Measurements from ENCODE around the gene MED16.

MED16 gene

GRCh38 chr19:928471-929202, 35.6 kb upstream of the MED16 start:
- no peak for DNase-seq (ENCODE audit: low read depth)

GRCh38 chr19:927780-928401, 34.9 kb upstream of the MED16 start:
- no peak for DNase-seq (ENCODE audit: low read depth)

GRCh38 chr19:927351-927779, 34.4 kb upstream of the MED16 start:
- DNase-seq (ENCODE audit: low read depth), result no peak

- DNase-seq (ENCODE audit: low read depth), result no peak
Observed at GRCh38 chr19:926589-927350, 33.8 kb upstream of the MED16 start.

- DNase-seq (ENCODE audit: low read depth), result no peak
Observed at GRCh38 chr19:926323-926588, 33.3 kb upstream of the MED16 start.

- DNase-seq (ENCODE audit: low read depth), result peak; percentile 64
Observed at GRCh38 chr19:925526-926322, 32.7 kb upstream of the MED16 start, which contains the start of gene ARID3A. Gene ARID3A (plus strand): TSS chr19:926035. CDS start chr19:929529, 3,494 bp downstream.

GRCh38 chr19:925087-925525, 32.1 kb upstream of the MED16 start:
- DNase-seq (ENCODE audit: low read depth), result no peak

GRCh38 chr19:924553-925086, 31.6 kb upstream of the MED16 start:
- DNase-seq (ENCODE audit: low read depth), result no peak

- no peak for DNase-seq (ENCODE audit: low read depth)
Observed at GRCh38 chr19:920051-920864, 27.3 kb upstream of the MED16 start.

GRCh38 chr19:919199-920050, 26.4 kb upstream of the MED16 start:
- DNase-seq (ENCODE audit: low read depth), result no peak

GRCh38 chr19:918481-919198, 25.7 kb upstream of the MED16 start:
- DNase-seq (ENCODE audit: low read depth), result no peak

GRCh38 chr19:918152-918437, 25.1 kb upstream of the MED16 start:
- no peak for DNase-seq (ENCODE audit: low read depth)

GRCh38 chr19:917323-918151, 24.6 kb upstream of the MED16 start, which contains the start of gene KISS1R:
Gene KISS1R (plus strand): TSS chr19:917333. CDS start chr19:917503, 170 bp downstream.
- no peak for DNase-seq (ENCODE audit: low read depth)

- no peak for DNase-seq (ENCODE audit: low read depth)
Observed at GRCh38 chr19:916645-917322, 23.8 kb upstream of the MED16 start.

- peak; percentile 82 for DNase-seq (ENCODE audit: low read depth)
Observed at GRCh38 chr19:913080-913748, 20.2 kb upstream of the MED16 start, which contains the start of gene R3HDM4. Gene R3HDM4 (minus strand): TSS chr19:913219. CDS start chr19:913157, 62 bp downstream.

GRCh38 chr19:912181-913079, 19.4 kb upstream of the MED16 start:
- DNase-seq (ENCODE audit: low read depth), result no peak

Data from stimulated activated CD8-positive, alpha-beta memory T cell treated with anti-CD3 and anti-CD28 coated beads, Interleukin-4, amount 100 ng/mL, for 24 hours (primary cell).